HuH-7.5 (cell line): ENCODE data around the gene NUDT14.

Source experiments
- DNase-seq: peaks from one replicate; pipeline ENCODE4 v3.0.0; 2011; ENCODE audit warnings: low spot score

Gene NUDT14

GRCh38 chr14:105173901-105174894 lies 6.9 kb downstream of the NUDT14 start:
- no peak for DNase-seq

- DNase-seq, result no peak
Observed at GRCh38 chr14:105173145-105173544, 8.0 kb downstream of the NUDT14 start.

GRCh38 chr14:105172476-105172875 lies 8.6 kb downstream of the NUDT14 start:
- DNase-seq, result no peak

GRCh38 chr14:105171004-105171673 lies 10.0 kb downstream of the NUDT14 start:
- no peak for DNase-seq

GRCh38 chr14:105169776-105170655 lies 11.1 kb downstream of the NUDT14 start:
- no peak for DNase-seq

GRCh38 chr14:105168979-105169507 lies 12.1 kb downstream of the NUDT14 start:
- peak; percentile 65 for DNase-seq

- peak; percentile 82 for DNase-seq
Observed at GRCh38 chr14:105168496-105168978, 12.6 kb downstream of the NUDT14 start, which contains the start of gene JAG2. Gene JAG2, minus strand, starts transcription at chr14:105168776. Its CDS starts 356 bp downstream, at chr14:105168420.

- no peak for DNase-seq
Observed at GRCh38 chr14:105168093-105168420, 13.1 kb downstream of the NUDT14 start.

GRCh38 chr14:105167303-105168092 lies 13.6 kb downstream of the NUDT14 start:
- DNase-seq, result peak; percentile 75

- no peak for DNase-seq
Observed at GRCh38 chr14:105166571-105167302, 14.4 kb downstream of the NUDT14 start.

- no peak for DNase-seq
Observed at GRCh38 chr14:105165761-105166485, 15.2 kb downstream of the NUDT14 start.

GRCh38 chr14:105165134-105165704 lies 15.9 kb downstream of the NUDT14 start:
- no peak for DNase-seq

GRCh38 chr14:105163040-105163742 lies 17.9 kb downstream of the NUDT14 start:
- no peak for DNase-seq

- DNase-seq, result no peak
Observed at GRCh38 chr14:105162669-105162979, 18.5 kb downstream of the NUDT14 start.

- no peak for DNase-seq
Observed at GRCh38 chr14:105161964-105162668, 19.0 kb downstream of the NUDT14 start.

GRCh38 chr14:105161309-105161708 lies 19.8 kb downstream of the NUDT14 start:
- no peak for DNase-seq

GRCh38 chr14:105160776-105161175 lies 20.3 kb downstream of the NUDT14 start:
- DNase-seq, result no peak

- DNase-seq, result no peak
Observed at GRCh38 chr14:105159344-105159743, 21.8 kb downstream of the NUDT14 start.
